Vagina (tissue), 2 donors: ENCODE data around the gene TOB2.

Experiments
- POLR2A ChIP-seq, 2 donors: fragments of 450-650 bp; IDR thresholded peaks; one replicate each; pipeline ENCODE4 v1.6.1; 2017; ENCODE audit warnings: antibody characterized with exemption in 2 of 2, mild to moderate bottlenecking in 2 of 2, moderate library complexity in 2 of 2
- TF ChIP-seq, protein P1 (sequence below), 3 experiments: fragments of 450-650 bp in 2 of 3; fragments of 200-600 bp in 1 of 3; sonication (generic) in 1 of 3; IDR thresholded peaks; one replicate each; pipeline ENCODE4 v1.5.1; 2017 to 2019; ENCODE audit warnings: antibody characterized with exemption in 3 of 3, mild to moderate bottlenecking in 2 of 3, moderate library complexity in 2 of 3

DNA sequence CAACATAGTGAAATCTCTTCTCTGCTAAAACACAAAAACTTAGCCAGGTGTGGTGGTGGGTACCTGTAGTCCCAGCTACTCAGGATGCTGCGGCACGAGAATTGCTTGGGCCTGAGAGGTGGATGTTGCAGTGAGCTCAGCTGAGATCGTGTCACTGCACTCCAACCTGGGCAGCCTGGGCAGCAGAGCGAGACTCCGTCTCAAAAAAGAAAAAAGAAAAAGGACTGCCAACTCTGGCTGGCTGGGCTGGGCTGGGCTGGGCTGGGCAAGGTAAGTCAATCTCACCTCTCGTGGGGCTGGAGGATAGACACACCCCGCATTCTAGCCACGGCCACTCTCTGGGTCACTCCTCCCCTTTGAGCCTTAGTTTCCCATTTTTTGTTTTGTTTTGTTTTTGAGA lies 37.9 kb downstream of the TOB2 start:
- TF ChIP-seq, protein P1, sequence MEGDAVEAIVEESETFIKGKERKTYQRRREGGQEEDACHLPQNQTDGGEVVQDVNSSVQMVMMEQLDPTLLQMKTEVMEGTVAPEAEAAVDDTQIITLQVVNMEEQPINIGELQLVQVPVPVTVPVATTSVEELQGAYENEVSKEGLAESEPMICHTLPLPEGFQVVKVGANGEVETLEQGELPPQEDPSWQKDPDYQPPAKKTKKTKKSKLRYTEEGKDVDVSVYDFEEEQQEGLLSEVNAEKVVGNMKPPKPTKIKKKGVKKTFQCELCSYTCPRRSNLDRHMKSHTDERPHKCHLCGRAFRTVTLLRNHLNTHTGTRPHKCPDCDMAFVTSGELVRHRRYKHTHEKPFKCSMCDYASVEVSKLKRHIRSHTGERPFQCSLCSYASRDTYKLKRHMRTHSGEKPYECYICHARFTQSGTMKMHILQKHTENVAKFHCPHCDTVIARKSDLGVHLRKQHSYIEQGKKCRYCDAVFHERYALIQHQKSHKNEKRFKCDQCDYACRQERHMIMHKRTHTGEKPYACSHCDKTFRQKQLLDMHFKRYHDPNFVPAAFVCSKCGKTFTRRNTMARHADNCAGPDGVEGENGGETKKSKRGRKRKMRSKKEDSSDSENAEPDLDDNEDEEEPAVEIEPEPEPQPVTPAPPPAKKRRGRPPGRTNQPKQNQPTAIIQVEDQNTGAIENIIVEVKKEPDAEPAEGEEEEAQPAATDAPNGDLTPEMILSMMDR (IDR thresholded peaks at IDR 0.05): no peak
- TF ChIP-seq POLR2A (IDR thresholded peaks at IDR 0.05): no peak
